GM13977 (cell line): ENCODE results near the gene CMTR2.
"Not testable (repeated sequence)": the region's sequence is repeated elsewhere in the genome, so short reads cannot be mapped to it uniquely, and the experiment has no call there.

Experiments
- DNase-seq: peaks from one replicate; pipeline ENCODE4 v3.0.0; 2012; ENCODE audit warnings: low spot score
- in situ Hi-C: fragments of 300-500 bp; cut with MboI; formaldehyde crosslinking; loops from one replicate; pipeline ENCODE4 v1.12.0; 2022; ENCODE audit warnings: low sequenced_read_pairs, low pct_unique_long_range_greater_than_20kb, mixed read lengths, inconsistent platforms; ENCODE audit not compliant: unreplicated experiment
- TF ChIP-seq, protein P1 (sequence below): IDR thresholded peaks from 2 replicates; pipeline ENCODE4 v1.5.1; 2012; ENCODE audit warnings: mild to moderate bottlenecking, control low read depth; ENCODE audit not compliant: insufficient read depth; ENCODE audit errors: extremely low read depth, missing control alignments

CMTR2 gene

DNA sequence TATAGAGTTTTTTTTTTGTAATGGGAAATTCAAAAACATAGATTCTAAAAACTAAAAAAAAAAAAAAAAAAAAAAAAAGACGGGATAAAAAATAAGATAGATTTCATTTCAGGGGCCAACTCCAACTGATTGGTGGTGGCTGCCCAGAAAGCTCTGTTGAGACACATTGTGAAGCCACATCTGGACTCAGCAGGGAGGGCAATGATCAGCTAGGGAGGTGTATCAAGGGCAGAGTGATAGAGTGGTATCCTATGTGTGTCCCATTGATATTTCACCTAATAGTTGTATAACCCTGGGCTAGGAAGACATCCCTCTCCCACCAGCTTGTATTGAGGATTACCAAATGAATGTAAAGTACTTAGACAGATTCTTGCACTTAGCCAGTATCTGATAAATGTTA is 6.7 kb upstream of the CMTR2 start:
- TF ChIP-seq, protein P1, sequence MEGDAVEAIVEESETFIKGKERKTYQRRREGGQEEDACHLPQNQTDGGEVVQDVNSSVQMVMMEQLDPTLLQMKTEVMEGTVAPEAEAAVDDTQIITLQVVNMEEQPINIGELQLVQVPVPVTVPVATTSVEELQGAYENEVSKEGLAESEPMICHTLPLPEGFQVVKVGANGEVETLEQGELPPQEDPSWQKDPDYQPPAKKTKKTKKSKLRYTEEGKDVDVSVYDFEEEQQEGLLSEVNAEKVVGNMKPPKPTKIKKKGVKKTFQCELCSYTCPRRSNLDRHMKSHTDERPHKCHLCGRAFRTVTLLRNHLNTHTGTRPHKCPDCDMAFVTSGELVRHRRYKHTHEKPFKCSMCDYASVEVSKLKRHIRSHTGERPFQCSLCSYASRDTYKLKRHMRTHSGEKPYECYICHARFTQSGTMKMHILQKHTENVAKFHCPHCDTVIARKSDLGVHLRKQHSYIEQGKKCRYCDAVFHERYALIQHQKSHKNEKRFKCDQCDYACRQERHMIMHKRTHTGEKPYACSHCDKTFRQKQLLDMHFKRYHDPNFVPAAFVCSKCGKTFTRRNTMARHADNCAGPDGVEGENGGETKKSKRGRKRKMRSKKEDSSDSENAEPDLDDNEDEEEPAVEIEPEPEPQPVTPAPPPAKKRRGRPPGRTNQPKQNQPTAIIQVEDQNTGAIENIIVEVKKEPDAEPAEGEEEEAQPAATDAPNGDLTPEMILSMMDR: no peak
- no peak for DNase-seq
- in situ Hi-C loops: no loop called here

DNA sequence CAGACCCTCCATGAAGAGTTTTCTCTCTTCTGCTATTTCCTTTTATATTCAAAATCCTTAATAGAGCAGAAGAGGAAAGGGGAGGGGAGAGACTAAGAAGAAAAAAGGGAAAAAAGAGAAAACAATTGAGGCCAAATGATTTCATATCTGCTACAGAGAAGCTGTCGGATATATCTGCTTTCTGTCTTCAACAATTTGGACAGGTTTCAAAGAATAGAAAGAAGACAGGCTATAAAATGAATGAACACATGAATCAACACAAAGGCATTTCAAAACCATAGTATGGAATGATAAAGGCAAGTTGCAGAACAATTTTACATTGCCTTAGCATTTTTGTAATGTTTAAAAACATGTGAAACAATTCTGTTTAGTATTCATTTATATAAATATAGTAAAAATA is 4.7 kb upstream of the CMTR2 start:
- TF ChIP-seq, protein P1: no peak
- DNase-seq: no peak
- in situ Hi-C loops: no loop called here

DNA sequence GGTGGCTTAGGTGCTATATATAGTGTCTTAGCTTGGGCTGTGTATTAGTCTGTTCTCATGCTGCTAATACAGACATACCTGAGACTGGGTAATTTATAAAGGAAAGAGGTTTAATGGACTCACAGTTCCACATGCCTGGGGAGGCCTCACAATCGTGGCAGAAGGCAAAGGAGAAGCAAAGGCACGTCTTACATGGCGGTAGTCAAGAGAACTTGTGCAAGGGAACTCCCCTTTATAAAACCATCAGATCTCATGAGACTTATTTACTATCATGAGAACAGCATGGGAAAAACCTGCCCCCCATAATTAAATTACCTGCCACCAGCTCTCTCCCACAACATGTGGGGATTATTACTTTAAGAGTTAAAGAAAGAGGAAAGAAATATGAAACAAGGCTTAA is 2.9 kb upstream of the CMTR2 start:
- in situ Hi-C loops, DNase-seq: not testable (repeated sequence)

DNA sequence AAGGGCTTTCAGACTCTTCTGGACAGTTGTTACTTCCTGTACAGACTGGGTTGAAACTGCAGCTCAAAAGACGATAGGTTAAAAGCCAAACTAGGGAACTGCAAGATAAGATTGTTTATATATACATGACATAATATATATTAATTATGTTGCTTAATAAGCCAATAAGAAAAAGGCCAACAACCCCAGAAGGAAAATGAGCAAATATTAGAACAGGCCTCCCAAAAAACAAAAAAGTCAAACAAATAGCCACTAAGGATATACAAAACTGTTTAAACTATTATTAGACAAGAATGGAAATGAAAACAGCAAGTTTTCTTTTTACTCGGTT is 495 bp upstream of the CMTR2 start:
- DNase-seq: no peak
- in situ Hi-C loops: no loop called here
- TF ChIP-seq, protein P1: no peak

DNA sequence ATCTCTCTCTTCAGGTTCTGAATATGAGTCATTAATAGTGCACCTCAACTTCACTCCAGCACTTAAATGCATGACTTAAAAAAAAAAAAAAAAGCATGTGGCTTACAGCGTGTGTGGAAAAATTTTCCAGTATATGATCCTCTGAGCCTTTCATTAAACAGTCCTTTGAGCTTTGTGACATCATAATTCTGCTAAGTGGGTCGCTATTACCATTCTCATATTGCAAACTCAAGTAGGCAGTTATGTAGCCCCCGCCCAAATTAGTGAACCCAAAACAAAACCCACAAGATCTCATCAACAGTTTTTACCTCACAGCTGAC is 672 bp downstream of the CMTR2 start:
- no peak for DNase-seq
- TF ChIP-seq, protein P1: no peak
- in situ Hi-C loops: no loop called here

DNA sequence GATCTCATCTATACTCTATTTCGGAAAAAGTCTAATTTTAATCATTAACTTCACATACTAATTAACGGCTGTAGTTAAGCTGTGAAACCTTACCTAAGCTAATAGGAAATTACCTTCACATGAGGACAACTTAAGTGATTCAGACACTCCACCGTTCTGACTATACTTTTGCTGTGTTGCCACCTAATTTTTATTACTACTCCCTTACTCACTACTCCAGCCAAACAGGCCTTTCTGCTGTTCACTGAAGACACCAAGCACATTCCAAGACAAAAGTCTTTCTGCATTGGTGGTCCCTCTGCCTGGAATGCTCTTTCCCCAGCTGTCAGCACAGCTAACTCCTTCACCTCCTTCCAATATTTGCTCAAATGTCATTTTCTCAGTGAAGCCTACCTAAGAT is 1.3 kb downstream of the CMTR2 start:
- in situ Hi-C loops: no loop called here
- TF ChIP-seq, protein P1: no peak

DNA sequence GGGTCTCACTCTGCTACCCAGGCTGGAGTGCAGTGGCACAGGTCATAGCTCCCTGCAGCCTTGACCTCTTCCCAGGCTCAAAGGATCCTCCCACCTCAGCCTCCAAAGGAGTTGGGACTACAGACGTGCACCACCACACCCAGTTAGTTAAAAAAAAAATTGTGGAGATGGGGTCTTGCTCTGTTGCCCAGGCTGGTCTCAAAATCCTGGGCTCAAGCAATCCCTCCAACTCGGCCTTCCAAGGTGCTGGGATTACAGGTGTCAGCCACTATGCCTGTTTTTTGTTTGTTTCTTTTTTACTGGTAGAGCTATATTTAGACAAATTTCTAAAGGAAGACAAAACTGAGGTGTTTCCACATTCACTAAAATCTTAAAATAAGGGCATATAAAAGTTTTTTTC is 1.7 kb downstream of the CMTR2 start:
- TF ChIP-seq, protein P1: no peak
- in situ Hi-C loops: no loop called here
- DNase-seq: no peak

More for the DNA sequence above, 1.3 kb downstream of the CMTR2 start:
- no peak for DNase-seq
